Esophagus squamous epithelium (tissue), 4 donors: ENCODE results near the gene HERC2.
"Not testable (repeated sequence)": the region's sequence is repeated elsewhere in the genome, so short reads cannot be mapped to it uniquely, and the experiment has no call there.

Experiments
- POLR2A ChIP-seq, 4 donors: fragments of 450-650 bp; IDR thresholded peaks; one replicate each; pipeline ENCODE4 v1.6.1; 2017; ENCODE audit warnings: antibody characterized with exemption in 4 of 4, mild to moderate bottlenecking in 4 of 4, moderate library complexity in 3 of 4
- TF ChIP-seq, protein P1 (sequence below), 6 experiments: fragments of 450-650 bp in 4 of 6; fragments of 200-600 bp in 2 of 6; sonication (generic) in 2 of 6; IDR thresholded peaks; one replicate each; pipeline ENCODE4 v1.5.1; 2016 to 2019; ENCODE audit warnings: antibody characterized with exemption in 6 of 6, mild to moderate bottlenecking in 4 of 6, moderate library complexity in 4 of 6

DNA sequence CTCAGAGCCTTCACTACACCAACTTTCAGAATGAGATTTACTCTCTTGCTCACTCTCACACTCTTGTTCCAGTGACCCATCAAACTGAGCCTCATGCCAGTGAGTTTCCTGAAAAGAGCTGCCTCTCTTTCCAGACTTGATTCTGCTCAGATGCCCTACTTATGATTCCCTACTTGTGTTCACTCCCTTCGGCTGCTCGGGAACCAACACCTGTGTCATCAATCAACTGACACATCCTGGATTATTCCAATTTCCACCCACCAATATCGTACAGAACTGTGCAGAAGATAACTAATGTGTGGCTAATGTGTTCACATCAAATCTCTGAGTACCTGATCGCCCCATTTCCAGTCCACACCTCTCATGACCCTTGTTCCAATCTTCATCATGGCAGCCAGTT, 100.3 kb downstream of the HERC2 start:
- TF ChIP-seq POLR2A (IDR thresholded peaks at IDR 0.05): not testable (repeated sequence)
- TF ChIP-seq, protein P1, sequence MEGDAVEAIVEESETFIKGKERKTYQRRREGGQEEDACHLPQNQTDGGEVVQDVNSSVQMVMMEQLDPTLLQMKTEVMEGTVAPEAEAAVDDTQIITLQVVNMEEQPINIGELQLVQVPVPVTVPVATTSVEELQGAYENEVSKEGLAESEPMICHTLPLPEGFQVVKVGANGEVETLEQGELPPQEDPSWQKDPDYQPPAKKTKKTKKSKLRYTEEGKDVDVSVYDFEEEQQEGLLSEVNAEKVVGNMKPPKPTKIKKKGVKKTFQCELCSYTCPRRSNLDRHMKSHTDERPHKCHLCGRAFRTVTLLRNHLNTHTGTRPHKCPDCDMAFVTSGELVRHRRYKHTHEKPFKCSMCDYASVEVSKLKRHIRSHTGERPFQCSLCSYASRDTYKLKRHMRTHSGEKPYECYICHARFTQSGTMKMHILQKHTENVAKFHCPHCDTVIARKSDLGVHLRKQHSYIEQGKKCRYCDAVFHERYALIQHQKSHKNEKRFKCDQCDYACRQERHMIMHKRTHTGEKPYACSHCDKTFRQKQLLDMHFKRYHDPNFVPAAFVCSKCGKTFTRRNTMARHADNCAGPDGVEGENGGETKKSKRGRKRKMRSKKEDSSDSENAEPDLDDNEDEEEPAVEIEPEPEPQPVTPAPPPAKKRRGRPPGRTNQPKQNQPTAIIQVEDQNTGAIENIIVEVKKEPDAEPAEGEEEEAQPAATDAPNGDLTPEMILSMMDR (IDR thresholded peaks at IDR 0.05): not testable (repeated sequence)
